CD4-positive, alpha-beta T cell treated with Interleukin-10 for 1 hour (primary cell): ENCODE measurements around the gene SCART1.
"Not testable (repeated sequence)": the region's sequence is repeated elsewhere in the genome, so short reads cannot be mapped to it uniquely, and the experiment has no call there.

Experiments
- DNase-seq: peaks from one replicate; pipeline ENCODE4 v3.0.0-alpha.2; 2020

Gene SCART1

GRCh38 chr10:133475425-133475734 lies 21.6 kb downstream of the SCART1 start:
- peak; percentile 48 for DNase-seq

- peak; percentile 33 for DNase-seq
Measured at GRCh38 chr10:133475821-133476640, 22.3 kb downstream of the SCART1 start.

DNA sequence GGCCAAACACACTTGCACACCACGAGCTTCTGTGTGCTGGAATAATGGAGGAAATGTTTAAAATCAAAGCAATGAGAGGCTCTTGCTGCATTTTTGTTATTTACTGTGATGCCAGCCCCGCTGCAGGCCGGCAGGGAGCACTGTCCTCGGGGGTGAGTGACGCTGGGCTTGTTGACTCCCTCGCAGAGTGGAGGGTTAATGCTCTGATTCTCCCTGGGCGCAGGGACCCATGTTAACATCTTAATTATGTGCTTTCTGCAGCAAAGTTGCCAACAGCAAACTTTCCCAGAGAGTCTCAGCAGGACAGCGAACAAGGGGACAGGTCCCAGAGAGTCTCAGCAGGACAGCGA lies 22.9 kb downstream of the SCART1 start:
- DNase-seq = no peak

GRCh38 chr10:133481086-133481643 lies 27.4 kb downstream of the SCART1 start:
- no peak for DNase-seq

DNA sequence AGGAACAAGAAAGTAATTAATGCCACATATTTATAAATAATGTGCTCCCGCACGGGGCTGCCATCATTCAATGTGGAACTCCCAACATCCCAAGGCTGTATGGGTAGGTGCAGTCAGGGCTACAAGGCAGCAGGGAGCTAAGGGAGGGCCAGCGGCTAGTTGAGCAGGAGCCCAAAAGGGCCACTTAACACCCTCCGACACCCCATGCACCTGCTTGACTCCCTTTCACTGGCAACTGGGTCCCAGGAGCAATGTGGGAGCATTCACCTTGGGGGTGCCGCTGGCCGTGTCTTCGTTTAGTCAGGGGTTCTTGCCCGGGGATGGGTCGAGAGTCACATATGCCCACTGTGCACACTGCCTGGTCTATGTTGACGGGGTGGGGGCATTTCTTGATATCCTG lies 27.9 kb downstream of the SCART1 start:
- no peak for DNase-seq

DNA sequence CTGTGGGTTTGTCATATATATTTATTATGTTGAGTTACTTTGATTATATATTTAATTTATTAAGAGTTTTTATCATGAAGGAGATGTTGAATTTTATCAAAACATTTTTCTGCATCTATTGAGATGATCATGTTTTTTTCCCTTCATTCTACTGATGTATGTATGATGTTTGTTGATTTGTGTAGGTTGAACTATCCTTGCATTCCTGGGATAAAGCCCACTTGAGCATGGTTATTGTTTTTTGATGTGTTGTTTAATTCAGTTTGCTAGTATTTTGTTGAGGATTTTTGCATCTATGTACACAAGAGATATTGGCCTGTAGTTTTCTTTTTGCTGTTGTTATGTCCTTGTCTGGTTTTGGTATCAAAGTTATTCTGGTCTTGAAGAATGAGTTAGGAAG lies 31.1 kb downstream of the SCART1 start:
- no peak for DNase-seq

- no peak for DNase-seq
Measured at GRCh38 chr10:133487085-133487484, 33.3 kb downstream of the SCART1 start.

DNA sequence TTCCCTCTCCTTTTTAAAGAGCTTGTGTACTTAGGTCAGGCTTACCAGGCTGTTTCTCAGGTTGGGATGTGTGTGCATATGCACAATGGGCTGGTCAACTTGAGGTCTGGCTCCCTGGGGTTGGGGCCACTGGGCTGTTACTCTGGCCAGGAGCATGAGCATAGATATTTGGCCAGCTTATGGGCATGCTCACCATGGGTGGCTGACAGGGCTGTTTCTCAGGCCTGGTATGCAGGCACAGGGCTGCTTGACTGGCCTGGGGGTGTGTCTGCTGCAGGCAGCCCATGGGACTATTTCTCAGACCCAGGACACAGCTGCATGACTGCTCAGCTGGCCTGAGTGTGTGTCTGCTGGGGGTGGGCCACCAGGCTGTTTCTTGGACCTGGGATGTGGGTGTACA lies 34.6 kb downstream of the SCART1 start:
- no peak for DNase-seq

- no peak for DNase-seq
Measured at GRCh38 chr10:133489816-133490588, 36.3 kb downstream of the SCART1 start.

GRCh38 chr10:133493562-133493961 lies 39.8 kb downstream of the SCART1 start:
- not testable (repeated sequence) for DNase-seq

GRCh38 chr10:133497363-133497762 lies 43.6 kb downstream of the SCART1 start:
- peak; percentile 29 for DNase-seq

DNA sequence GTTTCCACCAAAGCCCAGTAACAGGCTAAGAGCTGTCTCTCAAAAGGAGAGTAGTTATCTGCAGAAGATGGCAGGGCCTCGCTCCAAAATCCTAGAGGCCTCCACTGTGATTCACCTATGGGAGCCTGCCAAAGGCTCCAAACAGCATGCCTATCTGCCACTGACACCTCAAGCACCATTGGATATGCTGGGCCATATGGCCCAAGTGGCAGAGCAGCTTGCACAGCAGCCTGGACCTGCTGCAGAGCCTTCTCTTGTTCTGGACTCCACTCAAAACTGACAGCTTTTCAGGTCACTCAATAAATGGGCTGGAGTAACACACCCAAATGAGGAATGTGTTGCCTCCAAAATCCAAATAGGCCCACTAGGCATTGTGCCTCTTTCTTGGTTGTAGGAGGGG lies 45.4 kb downstream of the SCART1 start:
- not testable (repeated sequence) for DNase-seq

- DNase-seq = not testable (repeated sequence)
Measured at GRCh38 chr10:133500897-133501296, 47.2 kb downstream of the SCART1 start.

DNA sequence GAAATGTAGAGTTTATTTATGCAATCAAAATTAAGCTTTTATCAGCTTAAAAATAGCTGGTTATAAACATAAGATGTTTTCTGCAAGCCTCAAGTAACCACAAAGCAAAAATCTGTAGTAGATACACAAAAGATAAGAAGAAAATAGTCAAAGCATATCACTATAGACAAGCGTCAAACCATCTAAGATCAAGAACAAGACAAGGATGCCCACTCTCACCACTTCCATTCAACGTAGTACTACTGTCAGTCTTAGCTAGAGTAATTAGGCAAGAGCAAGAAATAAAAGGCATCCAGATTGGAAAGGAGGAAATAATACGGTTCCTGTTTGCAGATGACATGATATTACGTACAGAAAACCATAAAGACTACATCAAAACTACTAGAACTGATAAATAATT lies 56.0 kb downstream of the SCART1 start:
- no peak for DNase-seq

DNA sequence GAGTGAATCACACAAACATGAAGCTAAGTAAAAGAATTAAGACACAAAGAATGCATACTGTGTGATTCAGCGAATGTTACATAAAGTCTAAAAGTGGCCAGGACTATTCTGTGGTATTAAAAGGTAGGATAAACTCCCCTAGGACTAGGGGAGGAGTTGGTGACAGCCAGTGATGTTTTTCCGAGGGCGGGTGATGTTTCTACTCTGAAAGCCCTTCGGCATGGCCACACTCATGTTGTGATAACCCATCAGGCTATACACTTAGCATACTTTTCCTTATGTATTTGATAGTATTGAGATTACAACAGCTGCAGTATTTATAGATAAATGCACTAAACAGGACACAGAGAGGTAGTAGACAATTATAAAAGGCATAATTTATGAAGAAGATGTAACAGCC lies 57.7 kb downstream of the SCART1 start:
- no peak for DNase-seq

DNA sequence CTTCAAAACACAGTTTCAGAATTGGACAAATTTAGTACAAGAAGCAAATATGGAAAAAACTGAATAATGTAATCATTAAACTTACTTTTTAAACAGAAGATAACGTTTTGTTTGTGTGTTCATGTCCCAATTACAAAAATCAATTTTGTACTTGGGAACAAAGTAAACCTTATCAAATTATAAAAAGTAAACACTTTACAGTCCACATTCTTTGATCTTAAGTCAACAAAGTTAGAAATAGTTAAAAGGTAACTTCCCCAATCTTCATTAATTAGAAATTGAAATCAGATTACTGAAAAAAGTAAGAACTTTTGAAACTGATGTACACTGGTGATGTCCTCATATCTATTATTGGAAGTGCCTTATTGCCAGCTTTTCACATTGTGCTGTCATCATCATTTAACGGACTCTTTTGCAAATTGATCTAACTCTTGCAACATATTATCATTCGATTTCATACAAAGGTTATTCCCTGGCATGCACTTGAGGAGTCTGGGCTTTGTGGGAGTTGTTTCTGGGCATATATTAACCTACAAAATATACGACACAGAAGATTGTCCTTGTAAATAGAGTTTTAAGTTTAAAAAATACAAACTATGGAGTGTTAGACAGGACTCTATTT lies 58.3 kb downstream of the SCART1 start:
- DNase-seq = no peak

DNA sequence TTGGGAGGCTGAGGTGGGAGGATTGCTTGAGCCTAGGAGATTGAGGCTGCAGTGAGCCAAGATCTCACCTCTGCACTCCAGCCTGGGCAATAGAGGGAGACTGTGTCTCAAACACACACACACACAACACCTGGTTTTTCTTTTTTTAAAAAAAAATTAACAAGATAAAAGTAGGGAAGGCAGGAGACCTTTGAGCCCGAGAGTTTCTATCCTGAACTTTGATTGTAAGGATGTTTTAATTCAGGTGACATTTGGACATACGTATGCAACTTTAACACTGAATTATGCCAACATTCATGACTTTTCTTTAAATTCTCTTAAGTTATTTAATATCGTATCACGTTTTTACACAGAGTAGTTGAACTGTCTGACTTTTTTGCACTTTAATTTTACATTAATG lies 61.7 kb downstream of the SCART1 start:
- no peak for DNase-seq

- DNase-seq = no peak
Measured at GRCh38 chr10:133516057-133516456, 62.3 kb downstream of the SCART1 start.

GRCh38 chr10:133518517-133518916 lies 64.8 kb downstream of the SCART1 start:
- DNase-seq = not testable (repeated sequence)
